ENCODE results near the gene KIFC3. TPM values are rescaled to one million over a fixed set of nuclear protein-coding genes. Genes with fewer than 3 reads are reported as not detected.
A peak's percentile ranks its signal among the peaks of the same experiment; 100 is the strongest.
"Not testable (repeated sequence)": the region's sequence is repeated elsewhere in the genome, so short reads cannot be mapped to it uniquely, and the experiment has no call there.

KIFC3 gene
- total and polyA plus RNA-seq, 2 of the 8 experiments (the other 6 are each of a cell fraction or from before 2014, with no cell fraction given) = 2.1 to 7.1 TPM

DNA sequence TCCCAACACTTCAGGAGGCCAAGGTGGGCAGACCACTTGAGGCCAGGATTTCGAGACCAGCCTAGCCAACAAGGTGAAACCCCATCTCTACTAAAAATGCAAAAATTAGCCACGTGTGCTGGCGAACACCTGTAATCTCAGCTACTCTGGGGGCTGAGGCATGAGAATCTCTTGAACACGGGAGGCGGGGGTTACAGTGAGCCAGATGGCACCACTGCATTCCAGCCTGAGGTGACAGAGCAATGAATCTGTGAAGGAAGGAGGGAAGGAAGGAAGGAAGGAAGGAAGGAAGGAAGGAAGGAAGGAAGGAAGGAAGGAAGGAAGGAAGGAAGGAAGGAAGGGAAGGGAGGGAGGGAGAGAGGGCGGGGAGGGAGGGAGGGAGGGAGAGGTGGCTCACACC, 44.6 kb upstream of the KIFC3 start:
- 52% methylated on average over 5 of the region's 6 CpGs; no CpG with 5 or more reads in 1 of the 2 experiments for WGBS, 2 experiments (ENCODE audit: extremely low coverage in 1 of 2, insufficient coverage in 1 of 2, insufficient read length in 1 of 2, insufficient replicate concordance in 2 of 2, low coverage in 1 of 2, low lambda C conversion rate in 2 of 2, missing lambda C conversion rate in 1 of 2)
- H2BK15ac ChIP-seq (ENCODE audit: low read length); H3K14ac ChIP-seq (ENCODE audit: insufficient read length); H3K9ac ChIP-seq (replicated peaks in 1 of 4; ENCODE audit: extremely low read depth in 1 of 4, low read depth in 3 of 4, low read length in 3 of 4); H4K5ac ChIP-seq (ENCODE audit: insufficient read length, low read depth, low read length); DNase-seq (ENCODE audit: low read depth in 1 of 2, low spot score in 2 of 2); H3K56ac ChIP-seq (replicated peaks; ENCODE audit: insufficient read length, low read depth, low read length); H3K9me3 ChIP-seq (ENCODE audit: insufficient read depth in 2 of 2, low read depth in 1 of 2, low read length in 1 of 2); H4K8ac ChIP-seq (ENCODE audit: extremely low read depth, insufficient read depth, low read length); FAIRE-seq; H3K79me2 ChIP-seq (ENCODE audit: control insufficient read depth in 1 of 2, insufficient read depth in 2 of 2, low read length in 2 of 2); H3K23me2 ChIP-seq (ENCODE audit: low read depth, low read length); H3K27me3 ChIP-seq (replicated peaks in 1 of 4; ENCODE audit: control insufficient read depth in 3 of 4, extremely low read depth in 1 of 4, insufficient read depth in 3 of 4, low read length in 3 of 4); H2BK5ac ChIP-seq (ENCODE audit: low read depth, low read length); H3K36me3 ChIP-seq (ENCODE audit: control insufficient read depth in 2 of 4, insufficient read depth in 4 of 4, low read length in 3 of 4); H3K27ac ChIP-seq (ENCODE audit: low read depth, low read length); H2AK5ac ChIP-seq (ENCODE audit: low read depth, low read length); H4K91ac ChIP-seq (replicated peaks; ENCODE audit: insufficient read length, low read length); H2BK120ac ChIP-seq (replicated peaks; ENCODE audit: low read depth, low read length); H3K79me1 ChIP-seq (ENCODE audit: low read depth, low read length); H3K23ac ChIP-seq (ENCODE audit: insufficient read length); H2AFZ ChIP-seq (ENCODE audit: low read length); H3K4ac ChIP-seq (replicated peaks; ENCODE audit: insufficient read length, low read depth, low read length); H4K20me1 ChIP-seq (replicated peaks in 1 of 2; ENCODE audit: control insufficient read depth in 1 of 2, insufficient read depth in 2 of 2, low read length in 2 of 2): not testable (repeated sequence)
- H3K4me3 ChIP-seq (ENCODE audit: extremely low read depth in 1 of 4, insufficient read depth in 2 of 4, low read depth in 3 of 4, low read length in 4 of 4) = peak overlapping the region in 1 of 4 experiments; percentile 31; a peak in 1 of 8 replicates
- 0 out of 2 replicates have a peak, but pooled peaks have one; percentile 31 for TF ChIP-seq TEAD4 (IDR thresholded peaks at IDR 0.05; ENCODE audit: low read depth, low read length)
- peak overlapping the region; percentile 52; the same call in 1 of the 2 replicates for H2BK12ac ChIP-seq (ENCODE audit: low read depth, low read length)
- H3K4me2 ChIP-seq (ENCODE audit: insufficient read depth in 1 of 2, low read depth in 2 of 2, low read length in 2 of 2) = peak overlapping the region; percentile 22 to 59; a peak in 3 of 4 replicates
- ChIA-PET CTCF (ENCODE audit: partially characterized antibody) (interaction anchor here (0.8 to 1.5 kb wide), 6 partner anchors 17 to 71 kb away, joined by 3 to 6 read pairs (median 3); no protein-coding TSS in a partner anchor), POLR2A (ENCODE audit: partially characterized antibody) (interaction anchor here (0.9 to 1.3 kb wide), 3 partner anchors 12 to 30 kb away, joined by 3 to 4 read pairs (median 3); no protein-coding TSS in a partner anchor)
- peak overlapping the region; percentile 9; the same call in 1 of the 2 replicates for H3K18ac ChIP-seq (ENCODE audit: extremely low read depth, low read length)
- H2BK20ac ChIP-seq (ENCODE audit: low read length) = peak overlapping the region; percentile 48; the same call in 1 of the 2 replicates
- H3K4me1 ChIP-seq (replicated peaks in 1 of 4; ENCODE audit: control insufficient read depth in 3 of 4, insufficient read depth in 4 of 4, low read length in 3 of 4) = peaks cover 2 to 16% (median 9%) of the 10 kb centered on the region in 4 experiments; a peak in 5 of 7 replicates
